ENCODE measurements around the gene TLR4. TPM values are rescaled to one million over a fixed set of nuclear protein-coding genes. Genes with fewer than 3 reads are reported as not detected.

TLR4 gene
- total RNA-seq, 4 donors from 2014 or later: 54.1 to 106 (median 78.5) TPM

DNA sequence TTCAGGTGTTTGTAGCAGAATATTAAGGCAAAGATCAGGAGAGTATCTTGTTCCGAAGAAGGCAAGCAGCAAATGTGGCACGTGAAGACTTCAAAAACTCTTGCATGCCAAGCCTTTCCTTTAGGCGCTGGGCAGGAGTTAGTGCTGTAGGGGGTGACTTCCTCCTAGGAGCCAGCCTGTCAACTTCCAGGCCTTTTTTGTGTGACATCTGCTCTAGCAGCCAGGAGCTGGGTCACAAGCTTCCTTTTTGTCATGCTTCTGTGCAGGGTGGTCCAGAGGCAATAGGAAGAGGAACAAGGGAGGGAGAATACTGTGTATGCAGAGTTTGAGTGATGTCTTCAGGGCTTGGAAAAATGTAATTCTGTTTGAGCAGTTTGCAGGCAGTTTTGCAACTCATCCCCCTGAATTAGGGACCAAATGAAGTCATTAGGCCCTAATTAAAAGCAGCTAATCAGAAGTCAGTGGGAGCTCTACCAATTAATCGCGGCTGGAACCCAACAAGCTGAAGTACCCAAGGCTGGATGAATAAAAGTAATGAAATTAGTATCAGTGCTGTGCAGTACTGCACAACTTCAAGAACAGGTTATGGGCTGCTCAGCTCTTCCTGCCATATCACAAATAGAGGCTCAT, 53.5 kb downstream of the TLR4 start:
- TF ChIP-seq, protein P1, sequence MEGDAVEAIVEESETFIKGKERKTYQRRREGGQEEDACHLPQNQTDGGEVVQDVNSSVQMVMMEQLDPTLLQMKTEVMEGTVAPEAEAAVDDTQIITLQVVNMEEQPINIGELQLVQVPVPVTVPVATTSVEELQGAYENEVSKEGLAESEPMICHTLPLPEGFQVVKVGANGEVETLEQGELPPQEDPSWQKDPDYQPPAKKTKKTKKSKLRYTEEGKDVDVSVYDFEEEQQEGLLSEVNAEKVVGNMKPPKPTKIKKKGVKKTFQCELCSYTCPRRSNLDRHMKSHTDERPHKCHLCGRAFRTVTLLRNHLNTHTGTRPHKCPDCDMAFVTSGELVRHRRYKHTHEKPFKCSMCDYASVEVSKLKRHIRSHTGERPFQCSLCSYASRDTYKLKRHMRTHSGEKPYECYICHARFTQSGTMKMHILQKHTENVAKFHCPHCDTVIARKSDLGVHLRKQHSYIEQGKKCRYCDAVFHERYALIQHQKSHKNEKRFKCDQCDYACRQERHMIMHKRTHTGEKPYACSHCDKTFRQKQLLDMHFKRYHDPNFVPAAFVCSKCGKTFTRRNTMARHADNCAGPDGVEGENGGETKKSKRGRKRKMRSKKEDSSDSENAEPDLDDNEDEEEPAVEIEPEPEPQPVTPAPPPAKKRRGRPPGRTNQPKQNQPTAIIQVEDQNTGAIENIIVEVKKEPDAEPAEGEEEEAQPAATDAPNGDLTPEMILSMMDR (IDR thresholded peaks at IDR 0.05; ENCODE audit: low read depth): no peak

DNA sequence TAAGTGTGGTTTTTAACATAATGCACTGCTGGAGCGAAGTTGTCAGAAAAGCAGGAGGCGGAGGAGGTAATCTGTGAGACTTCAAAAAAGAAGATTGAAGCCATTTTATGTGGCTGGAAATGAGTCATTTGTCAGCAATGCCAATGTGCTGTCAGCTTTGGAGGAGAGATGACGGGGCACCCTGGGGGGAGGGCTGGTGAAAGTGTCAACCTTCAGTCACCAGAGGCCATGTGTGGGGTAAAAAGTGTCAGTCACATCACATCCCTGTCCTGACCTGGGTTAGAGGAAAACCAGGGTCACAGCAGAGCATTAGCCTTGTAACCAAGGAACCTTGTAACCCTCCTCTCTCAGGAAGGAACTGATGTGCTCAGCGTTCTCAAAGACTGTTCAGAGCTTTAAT, 59.1 kb downstream of the TLR4 start:
- TF ChIP-seq, protein P1 (IDR thresholded peaks at IDR 0.05; ENCODE audit: low read depth): no peak

DNA sequence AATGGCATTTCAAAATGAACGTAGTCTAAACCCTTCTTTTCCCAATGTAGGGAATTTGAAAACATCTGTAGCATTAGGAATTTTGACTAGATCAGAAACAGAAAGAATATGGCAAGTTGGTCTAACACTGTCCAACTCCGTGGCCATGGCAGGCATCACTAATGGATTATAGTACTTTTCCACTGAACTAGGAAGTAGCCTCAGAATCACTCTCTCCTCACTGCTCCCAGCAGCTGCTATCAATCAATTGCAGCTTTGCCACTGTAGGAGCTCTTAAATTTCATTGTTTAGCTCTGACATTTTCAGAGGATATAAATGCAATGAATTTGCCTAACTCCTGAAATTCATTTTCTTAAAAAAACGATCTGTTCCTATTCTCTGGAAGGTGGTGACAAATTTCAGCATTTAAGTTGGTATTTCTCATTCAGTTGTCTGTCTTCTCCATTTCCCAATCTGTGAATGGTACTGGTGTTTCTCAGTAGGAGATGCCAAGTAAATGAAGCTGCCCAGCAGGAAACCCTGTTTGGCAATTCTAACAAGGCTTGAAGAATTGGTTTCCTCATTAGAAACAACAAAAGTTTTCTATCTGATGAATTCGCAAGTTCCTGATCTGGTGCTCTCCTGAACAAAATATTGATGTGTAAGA, 64.7 kb downstream of the TLR4 start:
- TF ChIP-seq, protein P1 (IDR thresholded peaks at IDR 0.05; ENCODE audit: low read depth): no peak

DNA sequence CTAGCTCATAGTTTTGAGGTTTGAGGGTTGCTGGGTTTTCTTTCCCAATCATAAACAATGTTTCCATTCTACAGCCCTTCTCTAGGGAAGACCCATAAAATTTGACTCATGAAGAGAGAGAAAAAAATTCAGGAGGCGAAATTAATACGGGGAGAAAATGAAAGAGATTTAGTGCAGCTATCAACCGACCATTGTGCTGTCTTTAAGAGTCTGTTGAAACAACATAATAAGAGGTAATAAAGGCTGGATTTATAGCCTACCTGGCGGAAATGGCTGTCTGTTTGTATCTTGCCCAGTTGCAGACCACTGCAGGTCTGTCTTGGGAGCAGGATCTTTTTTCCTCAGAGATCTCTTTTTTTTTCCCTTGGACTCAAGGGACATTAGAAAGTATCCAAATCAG, 66.9 kb downstream of the TLR4 start:
- TF ChIP-seq, protein P1 (IDR thresholded peaks at IDR 0.05; ENCODE audit: low read depth): no peak

DNA sequence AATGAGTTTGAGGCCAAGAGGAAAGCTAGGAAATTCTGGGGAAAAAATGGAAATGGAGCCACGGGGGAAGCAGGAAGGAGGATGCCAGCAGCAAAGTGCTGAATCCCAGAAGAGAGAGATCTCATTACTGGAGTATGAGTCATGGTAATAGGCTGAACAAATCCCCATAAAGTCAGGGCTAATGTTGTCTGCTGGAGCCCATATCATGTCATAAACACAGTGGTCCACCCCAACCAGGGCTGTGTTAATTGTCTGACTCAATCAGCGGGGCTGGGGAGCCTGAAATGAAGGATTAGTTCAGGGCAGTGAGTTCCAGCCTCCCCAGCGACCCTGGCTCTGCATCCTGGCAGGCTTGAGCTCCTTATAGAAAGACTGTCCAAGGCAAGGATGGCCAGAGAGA, 68.8 kb downstream of the TLR4 start:
- TF ChIP-seq, protein P1 (IDR thresholded peaks at IDR 0.05; ENCODE audit: low read depth): no peak

Small RNA genes lying within 50 kb of the gene (small RNA-seq; reads per million reads assigned to genes)
- gene RNU6-1082P: not detected

Measured in subcutaneous adipose tissue (tissue), 4 donors.